Peyer's patch (tissue), 4 donors: ENCODE data around the gene ADAM17. TPM values are rescaled to one million over a fixed set of nuclear protein-coding genes. Genes with fewer than 3 reads are reported as not detected.

ENCODE experiments used
- DNase-seq, 3 donors: peaks; one replicate each; pipeline ENCODE4 v3.0.0-alpha.2; 2017 to 2019
- H3K27ac ChIP-seq, 4 donors: fragments of 200-600 bp; sonication (generic); one replicate each; pipeline ENCODE4 v1.5.1; 2016 to 2019
- H3K27me3 ChIP-seq, 2 donors: fragments of 200-600 bp; sonication (generic); one replicate each; pipeline ENCODE4 v1.5.1; 2019
- H3K36me3 ChIP-seq, 3 donors: fragments of 200-600 bp; sonication (generic); one replicate each; pipeline ENCODE4 v1.5.1; 2016 to 2019
- H3K4me1 ChIP-seq, 4 donors: fragments of 200-600 bp; sonication (generic); one replicate each; pipeline ENCODE4 v1.5.1; 2016 to 2019
- H3K4me3 ChIP-seq, 4 donors: fragments of 200-600 bp; sonication (generic); 1 replicate in 3 of 4; 2 replicates in 1 of 4; pipeline ENCODE4 v1.5.1; 2016 to 2019; ENCODE audit warnings: mild to moderate bottlenecking in 1 of 4
- H3K9me3 ChIP-seq, 4 donors: fragments of 200-600 bp; sonication (generic); one replicate each; pipeline ENCODE4 v1.5.1; 2016 to 2019; ENCODE audit warnings: mild to moderate bottlenecking in 1 of 4
- CTCF ChIP-seq, 6 experiments: fragments of 450-650 bp in 4 of 6; fragments of 200-600 bp in 2 of 6; sonication (generic) in 1 of 6; IDR thresholded peaks; one replicate each; pipeline ENCODE4 v1.5.1; 2017 to 2019; ENCODE audit warnings: antibody characterized with exemption in 6 of 6, mild to moderate bottlenecking in 3 of 6, moderate library complexity in 1 of 6
- POLR2A ChIP-seq, 2 donors: fragments of 450-650 bp; IDR thresholded peaks; one replicate each; pipeline ENCODE4 v1.5.1; 2017; ENCODE audit warnings: antibody characterized with exemption in 2 of 2, mild to moderate bottlenecking in 2 of 2, moderate library complexity in 2 of 2
- total RNA-seq, 4 donors: library from RNA; depleted of rRNA; stranded (reverse); fragments of >200 nt; gene quantifications; one replicate each; pipeline ENCODE4 v1.1.0, GENCODE V29; 2016

ADAM17 gene
- total RNA-seq, result 10 to 100 TPM; 10.5 to 45.4 (median 21.0) TPM

DNA sequence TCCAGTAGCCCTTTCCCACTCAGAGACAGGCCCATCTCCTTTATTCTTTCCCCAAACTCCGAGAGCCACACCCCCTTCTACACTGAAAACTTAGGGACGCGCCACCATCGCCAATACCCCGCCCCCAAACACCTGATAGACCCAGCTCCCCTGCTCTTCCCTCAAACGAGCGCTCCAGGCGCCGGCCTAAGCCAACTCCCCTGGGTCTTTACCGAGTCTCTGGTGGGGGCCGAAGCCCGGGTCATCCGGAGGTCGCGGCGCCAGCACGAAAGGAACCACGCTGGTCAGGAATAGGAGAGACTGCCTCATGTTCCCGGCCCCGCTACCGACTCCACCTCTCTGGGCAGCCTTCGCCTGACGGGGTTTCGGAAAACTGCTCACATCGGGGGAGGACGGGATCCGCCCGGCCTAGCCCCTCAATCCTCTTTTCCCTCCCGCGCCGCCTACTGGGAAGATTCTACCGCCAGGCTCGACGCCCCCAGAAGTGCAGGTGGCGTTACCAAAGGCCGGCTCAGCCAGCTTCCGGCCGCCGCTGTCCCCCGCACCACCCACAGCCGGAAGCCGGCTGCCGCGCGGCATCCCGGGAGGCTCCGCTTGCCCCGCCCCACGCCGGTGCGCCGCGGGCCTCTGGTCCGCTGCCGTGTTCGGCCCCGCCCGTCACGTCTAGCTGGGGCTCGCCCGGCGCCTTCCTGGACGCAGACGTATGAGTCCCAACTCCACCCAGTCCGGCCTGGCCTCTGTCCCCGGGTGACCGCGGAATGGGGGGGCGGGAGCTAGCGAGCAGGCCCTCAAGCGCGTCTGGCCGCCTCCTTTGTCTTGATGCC, at the start of gene ADAM17:
ADAM17 (minus strand) TSS at position 534 of the 824 bp plus-strand sequence; CDS start at position 309, 225 bp downstream.
- H3K9me3 ChIP-seq, result no peaks in the 10 kb centered on the region
- H3K4me1 ChIP-seq, result peaks cover 0 to 32% (median 12%) of the 10 kb centered on the region in 4 donors
- TF ChIP-seq POLR2A (IDR thresholded peaks at IDR 0.05) (peak; percentile 94 to 96), CTCF (IDR thresholded peaks at IDR 0.05) (peak in 4 of 6 experiments; percentile 55 to 83 (median 76))
- H3K27me3 ChIP-seq, result no peaks in the 10 kb centered on the region
- H3K4me3 ChIP-seq, result peak within 1 kb of the TSS; percentile 75 to 85 (median 79)
- DNase-seq, result peak; percentile 94 to 98 (median 98)
- H3K36me3 ChIP-seq, result no peaks in the 10 kb centered on the region
- peak within 1 kb of the TSS; percentile 89 to 99 (median 94) for H3K27ac ChIP-seq

GRCh38 chr2:9602412-9602811, 46.8 kb upstream of the ADAM17 start:
- no peaks in the 10 kb centered on the region for H3K4me1 ChIP-seq
- TF ChIP-seq CTCF (IDR thresholded peaks at IDR 0.05) (no peak), POLR2A (IDR thresholded peaks at IDR 0.05) (no peak)
- H3K4me3 ChIP-seq, result no peak overlapping the region
- no peak for DNase-seq
- H3K27ac ChIP-seq, result no peak overlapping the region
- H3K9me3 ChIP-seq, result peaks cover 0 to 15% (median 2%) of the 10 kb centered on the region in 4 donors
- H3K27me3 ChIP-seq, result no peaks in the 10 kb centered on the region
- peaks cover 0 to 31% (median 0%) of the 10 kb centered on the region in 3 donors for H3K36me3 ChIP-seq

- DNase-seq, result no peak
- Histone ChIP-seq H3K9me3 (peaks cover 0 to 15% (median 2%) of the 10 kb centered on the region in 4 donors), H3K4me3 (no peak overlapping the region), H3K27ac (no peak overlapping the region), H3K36me3 (peaks cover 0 to 31% (median 0%) of the 10 kb centered on the region in 3 donors), H3K4me1 (peaks cover 0 to 4% (median 0%) of the 10 kb centered on the region in 4 donors), H3K27me3 (no peaks in the 10 kb centered on the region)
- TF ChIP-seq CTCF (IDR thresholded peaks at IDR 0.05), result no peak
Observed at GRCh38 chr2:9601397-9601796, 45.8 kb upstream of the ADAM17 start.

DNA sequence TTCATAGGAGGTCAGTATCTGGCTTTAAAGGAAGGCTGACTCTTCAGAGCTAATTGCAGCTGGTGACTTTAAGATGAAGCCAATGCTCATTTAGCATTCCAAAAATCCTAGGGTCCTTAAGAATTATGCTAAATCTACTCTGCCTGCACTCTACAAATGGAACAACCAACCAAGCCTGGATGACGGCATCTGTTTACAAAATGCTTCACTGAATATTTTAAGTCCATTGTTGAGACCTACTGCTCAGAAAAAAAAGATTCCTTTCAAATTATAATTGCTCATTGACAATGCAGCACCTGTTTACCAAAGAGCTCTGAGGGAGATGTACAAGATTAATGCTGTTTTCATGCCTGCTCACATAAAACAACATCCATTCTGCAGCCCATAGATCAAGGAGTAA, 43.8 kb upstream of the ADAM17 start:
- peaks cover 0 to 15% (median 2%) of the 10 kb centered on the region in 4 donors for H3K9me3 ChIP-seq
- H3K36me3 ChIP-seq, result peaks cover 0 to 31% (median 0%) of the 10 kb centered on the region in 3 donors
- no peak overlapping the region for H3K27ac ChIP-seq
- DNase-seq, result no peak
- TF ChIP-seq CTCF (IDR thresholded peaks at IDR 0.05) (no peak), POLR2A (IDR thresholded peaks at IDR 0.05) (no peak)
- no peak overlapping the region for H3K4me3 ChIP-seq
- H3K4me1 ChIP-seq, result peaks cover 0 to 11% (median 2%) of the 10 kb centered on the region in 4 donors
- no peaks in the 10 kb centered on the region for H3K27me3 ChIP-seq

DNA sequence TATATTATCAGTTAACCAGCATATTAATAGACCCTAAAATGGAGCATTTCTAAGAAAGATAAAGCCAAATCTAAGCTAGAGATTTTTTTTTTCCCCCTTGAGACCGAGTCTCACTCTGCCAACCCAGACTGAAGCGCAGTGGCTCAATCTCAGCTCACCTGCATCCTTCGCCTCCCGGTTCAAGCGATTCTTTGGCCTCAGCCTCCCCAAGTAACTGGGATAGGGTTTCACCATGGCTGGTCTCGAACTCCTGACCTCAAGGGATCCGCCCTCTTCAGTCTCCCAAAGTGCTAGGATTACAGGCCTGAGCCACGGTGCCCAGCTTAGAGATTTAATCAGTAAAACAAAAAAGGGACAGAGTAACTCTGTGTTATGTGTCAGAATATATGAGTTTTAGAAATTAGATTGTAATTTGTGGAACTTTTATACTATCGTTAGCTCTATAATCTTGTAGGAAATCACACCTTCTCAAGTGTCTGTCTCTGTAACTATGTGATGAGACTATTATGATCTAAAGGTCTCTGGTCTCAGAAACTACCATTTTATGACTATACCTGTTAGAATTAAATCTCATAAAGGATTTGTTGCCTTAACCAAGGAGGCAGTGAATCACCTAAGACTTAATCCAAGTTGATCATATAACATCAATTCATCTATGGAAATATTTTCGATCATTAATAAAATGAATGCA, 41.1 kb upstream of the ADAM17 start:
- TF ChIP-seq CTCF (IDR thresholded peaks at IDR 0.05) (no peak), POLR2A (IDR thresholded peaks at IDR 0.05) (no peak)

More for the DNA sequence above, 41.1 kb upstream of the ADAM17 start:
- Histone ChIP-seq H3K27ac (no peak overlapping the region), H3K4me1 (peaks cover 0 to 16% (median 2%) of the 10 kb centered on the region in 4 donors), H3K27me3 (no peaks in the 10 kb centered on the region), H3K9me3 (peaks cover 0 to 15% (median 2%) of the 10 kb centered on the region in 4 donors), H3K4me3 (no peak overlapping the region), H3K36me3 (peaks cover 0 to 31% (median 0%) of the 10 kb centered on the region in 3 donors)
- no peak for DNase-seq
